ENCODE measurements around the gene MEAK7.

Gene MEAK7

GRCh38 chr16:84484579-84485254 is 19.7 kb downstream of the MEAK7 start:
- no peak for TF ChIP-seq FOXP2 (optimal IDR thresholded peaks at IDR 0.05; ENCODE audit: borderline replicate concordance, extremely low read depth, extremely low read length, insufficient read depth)
- TF ChIP-seq SIN3A (IDR thresholded peaks at IDR 0.05; ENCODE audit: borderline replicate concordance, insufficient read depth, low read length) = no peak
- no peak for TF ChIP-seq REST (IDR thresholded peaks at IDR 0.05; ENCODE audit: insufficient read depth in 1 of 2, low read depth in 2 of 2, low read length in 2 of 2)
- no peak for TF ChIP-seq TAF1 (IDR thresholded peaks at IDR 0.05; ENCODE audit: borderline replicate concordance, insufficient read depth, low read length)
- TF ChIP-seq POLR2AphosphoS5 (IDR thresholded peaks at IDR 0.05; ENCODE audit: low read depth, low read length) = no peak

- TF ChIP-seq REST (IDR thresholded peaks at IDR 0.05; ENCODE audit: insufficient read depth in 1 of 2, low read depth in 2 of 2, low read length in 2 of 2) = no peak
- no peak for TF ChIP-seq FOXP2 (optimal IDR thresholded peaks at IDR 0.05; ENCODE audit: borderline replicate concordance, extremely low read depth, extremely low read length, insufficient read depth)
- TF ChIP-seq TAF1 (IDR thresholded peaks at IDR 0.05; ENCODE audit: borderline replicate concordance, insufficient read depth, low read length) = no peak
- no peak for TF ChIP-seq SIN3A (IDR thresholded peaks at IDR 0.05; ENCODE audit: borderline replicate concordance, insufficient read depth, low read length)
- no peak for TF ChIP-seq POLR2AphosphoS5 (IDR thresholded peaks at IDR 0.05; ENCODE audit: low read depth, low read length)
Observed at GRCh38 chr16:84483882-84484565, 20.4 kb downstream of the MEAK7 start.

- TF ChIP-seq POLR2AphosphoS5 (IDR thresholded peaks at IDR 0.05; ENCODE audit: low read depth, low read length) (no peak), REST (IDR thresholded peaks at IDR 0.05; ENCODE audit: insufficient read depth in 1 of 2, low read depth in 2 of 2, low read length in 2 of 2) (no peak), FOXP2 (optimal IDR thresholded peaks at IDR 0.05; ENCODE audit: borderline replicate concordance, extremely low read depth, extremely low read length, insufficient read depth) (no peak), TAF1 (IDR thresholded peaks at IDR 0.05; ENCODE audit: borderline replicate concordance, insufficient read depth, low read length) (no peak), SIN3A (IDR thresholded peaks at IDR 0.05; ENCODE audit: borderline replicate concordance, insufficient read depth, low read length) (no peak)
Observed at GRCh38 chr16:84482951-84483881, 21.2 kb downstream of the MEAK7 start.

- peak in 1 of 2 experiments; percentile 41; a peak in 1 of 4 replicates for TF ChIP-seq REST (IDR thresholded peaks at IDR 0.05; ENCODE audit: insufficient read depth in 1 of 2, low read depth in 2 of 2, low read length in 2 of 2)
- TF ChIP-seq SIN3A (IDR thresholded peaks at IDR 0.05; ENCODE audit: borderline replicate concordance, insufficient read depth, low read length) = no peak
- no peak for TF ChIP-seq POLR2AphosphoS5 (IDR thresholded peaks at IDR 0.05; ENCODE audit: low read depth, low read length)
- TF ChIP-seq TAF1 (IDR thresholded peaks at IDR 0.05; ENCODE audit: borderline replicate concordance, insufficient read depth, low read length) = no peak
Observed at GRCh38 chr16:84482001-84482891, 22.2 kb downstream of the MEAK7 start.

All from PFSK-1 (cell line).